HG02623 (cell line): ENCODE measurements around the gene ADGRF3.
"Not testable (repeated sequence)": the region's sequence is repeated elsewhere in the genome, so short reads cannot be mapped to it uniquely, and the experiment has no call there.

Source experiments
- ATAC-seq: cut with Tn5 transposase; IDR thresholded peaks from one replicate; pipeline ENCODE4 v1.9.1; 2021; ENCODE audit warnings: moderate library complexity; ENCODE audit not compliant: unreplicated experiment

ADGRF3 gene

GRCh38 chr2:26324479-26324878 lies 22.1 kb downstream of the ADGRF3 start:
- ATAC-seq: not testable (repeated sequence)

GRCh38 chr2:26318950-26319349 lies 27.6 kb downstream of the ADGRF3 start:
- no peak for ATAC-seq

GRCh38 chr2:26317377-26318105 lies 29.0 kb downstream of the ADGRF3 start:
- ATAC-seq: no peak

- ATAC-seq: no peak
Measured at GRCh38 chr2:26316845-26317244, 29.7 kb downstream of the ADGRF3 start.

- no peak for ATAC-seq
Measured at GRCh38 chr2:26316041-26316440, 30.5 kb downstream of the ADGRF3 start.

GRCh38 chr2:26314243-26314642 lies 32.3 kb downstream of the ADGRF3 start:
- ATAC-seq: no peak

- ATAC-seq: no peak
Measured at GRCh38 chr2:26313446-26313845, 33.1 kb downstream of the ADGRF3 start.

GRCh38 chr2:26312471-26312870 lies 34.1 kb downstream of the ADGRF3 start:
- no peak for ATAC-seq

- ATAC-seq: no peak
Measured at GRCh38 chr2:26309921-26310320, 36.7 kb downstream of the ADGRF3 start.

GRCh38 chr2:26305540-26305939 lies 41.0 kb downstream of the ADGRF3 start:
- no peak for ATAC-seq

- not testable (repeated sequence) for ATAC-seq
Measured at GRCh38 chr2:26305094-26305493, 41.5 kb downstream of the ADGRF3 start.

GRCh38 chr2:26302846-26303245 lies 43.7 kb downstream of the ADGRF3 start:
- ATAC-seq: no peak

- ATAC-seq: no peak
Measured at GRCh38 chr2:26300234-26300925, 46.2 kb downstream of the ADGRF3 start.

GRCh38 chr2:26299471-26300101 lies 47.0 kb downstream of the ADGRF3 start:
- no peak for ATAC-seq

- no peak for ATAC-seq
Measured at GRCh38 chr2:26298638-26299393, 47.8 kb downstream of the ADGRF3 start.

GRCh38 chr2:26298286-26298637 lies 48.3 kb downstream of the ADGRF3 start:
- ATAC-seq: no peak

- ATAC-seq: no peak
Measured at GRCh38 chr2:26297061-26297460, 49.5 kb downstream of the ADGRF3 start.

GRCh38 chr2:26295511-26295910 lies 51.1 kb downstream of the ADGRF3 start:
- ATAC-seq: no peak

- ATAC-seq: no peak
Measured at GRCh38 chr2:26292646-26293045, 53.9 kb downstream of the ADGRF3 start.

- no peak for ATAC-seq
Measured at GRCh38 chr2:26290001-26290400, 56.6 kb downstream of the ADGRF3 start.

GRCh38 chr2:26285931-26286330 lies 60.7 kb downstream of the ADGRF3 start:
- no peak for ATAC-seq
